Astrocyte (in vitro differentiated cells and primary cell): ENCODE measurements around the gene PKP3. TPM values are rescaled to one million over a fixed set of nuclear protein-coding genes. Genes with fewer than 3 reads are reported as not detected.

Experiments
- DNase-seq: peaks from one replicate; pipeline ENCODE4 v3.0.0-alpha.2; 2010; ENCODE audit warnings: low read depth
- FAIRE-seq: peaks from 2 replicates; lab custom pipeline; 2011; peaks lifted over from hg19 to GRCh38; lab: Jason Lieb, UNC
- H2AFZ ChIP-seq: 2 replicates; pipeline ENCODE4 v1.6.0; 2012; ENCODE audit warnings: low read depth, low read length, inconsistent platforms
- H3K27ac ChIP-seq: 2 replicates; pipeline ENCODE4 v1.5.1; 2011; ENCODE audit warnings: low read depth, low read length, inconsistent platforms
- H3K27me3 ChIP-seq: 2 replicates; pipeline ENCODE4 v1.6.0; 2011; ENCODE audit warnings: low read length, inconsistent platforms; ENCODE audit not compliant: insufficient read depth
- H3K36me3 ChIP-seq: 2 replicates; pipeline ENCODE4 v1.5.1; 2011; ENCODE audit warnings: low read length, inconsistent platforms; ENCODE audit not compliant: insufficient read depth
- H3K4me1 ChIP-seq: 2 replicates; pipeline ENCODE4 v1.5.1; 2011; ENCODE audit warnings: low read length, inconsistent platforms; ENCODE audit not compliant: insufficient read depth
- H3K4me2 ChIP-seq: 2 replicates; pipeline ENCODE4 v1.6.0; 2012; ENCODE audit warnings: low read length, inconsistent platforms
- H3K4me3 ChIP-seq: 2 replicates; pipeline ENCODE4 v1.5.1; 2011; ENCODE audit warnings: low read depth, mild to moderate bottlenecking, low read length, inconsistent platforms; ENCODE audit not compliant: insufficient read depth
- H3K79me2 ChIP-seq: 2 replicates; pipeline ENCODE4 v1.6.0; 2012; ENCODE audit warnings: mild to moderate bottlenecking, low read length, inconsistent platforms; ENCODE audit not compliant: insufficient read depth
- H3K9ac ChIP-seq: 2 replicates; pipeline ENCODE4 v1.6.0; 2012; ENCODE audit warnings: mild to moderate bottlenecking, low read length, inconsistent platforms
- H3K9me3 ChIP-seq: 2 replicates; pipeline ENCODE4 v1.5.1; 2012; ENCODE audit warnings: low read depth, mild to moderate bottlenecking, low read length, inconsistent platforms; ENCODE audit not compliant: insufficient read depth
- H4K20me1 ChIP-seq: 2 replicates; pipeline ENCODE4 v1.6.0; 2012; ENCODE audit warnings: low read length, inconsistent platforms; ENCODE audit not compliant: insufficient read depth
- H3K27ac Mint-ChIP-seq: one replicate; pipeline ENCODE4 v1.8.0; 2021; ENCODE audit warnings: mild to moderate bottlenecking, mixed read lengths; ENCODE audit not compliant: unreplicated experiment
- H3K27me3 Mint-ChIP-seq: one replicate; pipeline ENCODE4 v1.8.0; 2021; ENCODE audit warnings: low read depth, mixed read lengths; ENCODE audit not compliant: unreplicated experiment
- H3K36me3 Mint-ChIP-seq: one replicate; pipeline ENCODE4 v1.8.0; 2021; ENCODE audit warnings: low read depth, mixed read lengths; ENCODE audit not compliant: unreplicated experiment
- H3K4me1 Mint-ChIP-seq: one replicate; pipeline ENCODE4 v1.8.0; 2021; ENCODE audit warnings: low read depth, mixed read lengths; ENCODE audit not compliant: unreplicated experiment
- H3K4me3 Mint-ChIP-seq: one replicate; pipeline ENCODE4 v1.8.0; 2021; ENCODE audit warnings: mild to moderate bottlenecking, moderate library complexity, mixed read lengths; ENCODE audit not compliant: unreplicated experiment
- H3K9me3 Mint-ChIP-seq: one replicate; pipeline ENCODE4 v1.8.0; 2021; ENCODE audit warnings: mild to moderate bottlenecking, mixed read lengths; ENCODE audit not compliant: unreplicated experiment
- EZH2 ChIP-seq: IDR thresholded peaks from 2 replicates; pipeline ENCODE4 v1.6.1; 2012; ENCODE audit warnings: mild to moderate bottlenecking, low read length, inconsistent platforms; ENCODE audit not compliant: insufficient read depth
- total RNA-seq: library from RNA; stranded (reverse); gene quantifications from 2 replicates; pipeline ENCODE4 v1.2.1, GENCODE V29; 2021
- TF ChIP-seq, protein P1 (sequence below): IDR thresholded peaks from 2 replicates; pipeline ENCODE4 v1.5.1; 2011; ENCODE audit warnings: low read depth, mild to moderate bottlenecking, inconsistent platforms, low read length, moderate library complexity; ENCODE audit not compliant: insufficient read depth

Gene PKP3
- total RNA-seq, 1 donor from 2014 or later = 2.1 TPM

DNA sequence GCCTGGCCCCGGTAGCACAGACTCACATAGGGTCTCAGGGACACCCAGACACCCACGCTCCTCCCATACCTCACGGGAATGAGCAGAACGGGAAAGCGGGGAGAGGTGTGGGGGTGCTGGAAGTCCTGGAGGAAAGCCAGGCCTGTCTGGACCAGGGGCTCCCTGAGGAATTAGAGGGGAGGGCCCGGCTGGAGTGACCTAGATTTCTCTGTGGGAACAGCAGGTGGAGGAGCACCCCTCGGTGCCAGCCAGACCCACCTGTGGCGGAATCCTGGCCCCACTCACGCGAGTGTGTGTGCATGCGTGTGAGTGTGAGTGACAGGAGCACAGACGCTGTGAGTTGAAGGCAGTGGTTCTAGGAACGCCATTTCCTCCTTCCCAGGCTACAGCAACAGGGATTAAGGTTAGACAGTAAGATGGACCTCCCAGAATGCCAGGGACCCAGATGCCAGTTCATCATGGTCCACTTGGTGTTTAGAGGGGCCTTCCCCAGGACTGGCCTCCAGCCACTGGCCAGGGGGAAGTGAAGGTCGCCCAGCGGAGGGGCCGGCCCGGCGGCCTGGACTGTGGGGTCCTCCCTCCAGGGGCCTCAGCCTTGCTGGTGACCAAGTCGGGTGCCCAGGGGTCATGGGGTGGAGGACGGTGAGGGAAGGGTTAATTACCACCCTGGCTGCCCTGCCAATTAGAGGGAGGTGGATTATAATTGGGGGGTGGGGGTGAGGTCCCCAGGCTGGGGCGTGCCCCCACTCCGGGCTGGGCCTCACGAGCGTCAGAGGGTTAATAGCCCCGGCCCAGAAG, 1.0 kb downstream of the PKP3 start:
- no peak overlapping the region for H3K4me3 Mint-ChIP-seq
- H3K4me2 ChIP-seq = peak overlapping the region; percentile 59
- H3K9me3 ChIP-seq = no peaks in the 10 kb centered on the region
- DNase-seq = no peak
- no peaks in the 10 kb centered on the region for H4K20me1 ChIP-seq
- no peaks in the 10 kb centered on the region for H3K4me1 Mint-ChIP-seq
- H3K27ac Mint-ChIP-seq = no peak overlapping the region
- no peaks in the 10 kb centered on the region for H3K27me3 Mint-ChIP-seq
- no peaks in the 10 kb centered on the region for H3K36me3 ChIP-seq
- FAIRE-seq = no peak
- H3K36me3 Mint-ChIP-seq = no peaks in the 10 kb centered on the region
- H3K27ac ChIP-seq = no peak overlapping the region
- H3K4me1 ChIP-seq = peaks cover 34% of the 10 kb centered on the region
- peaks cover 5% of the 10 kb centered on the region for H3K9me3 Mint-ChIP-seq
- H3K4me3 ChIP-seq = no peak overlapping the region
- no peak overlapping the region for H2AFZ ChIP-seq
- H3K27me3 ChIP-seq = peaks cover 5% of the 10 kb centered on the region
- TF ChIP-seq, protein P1, sequence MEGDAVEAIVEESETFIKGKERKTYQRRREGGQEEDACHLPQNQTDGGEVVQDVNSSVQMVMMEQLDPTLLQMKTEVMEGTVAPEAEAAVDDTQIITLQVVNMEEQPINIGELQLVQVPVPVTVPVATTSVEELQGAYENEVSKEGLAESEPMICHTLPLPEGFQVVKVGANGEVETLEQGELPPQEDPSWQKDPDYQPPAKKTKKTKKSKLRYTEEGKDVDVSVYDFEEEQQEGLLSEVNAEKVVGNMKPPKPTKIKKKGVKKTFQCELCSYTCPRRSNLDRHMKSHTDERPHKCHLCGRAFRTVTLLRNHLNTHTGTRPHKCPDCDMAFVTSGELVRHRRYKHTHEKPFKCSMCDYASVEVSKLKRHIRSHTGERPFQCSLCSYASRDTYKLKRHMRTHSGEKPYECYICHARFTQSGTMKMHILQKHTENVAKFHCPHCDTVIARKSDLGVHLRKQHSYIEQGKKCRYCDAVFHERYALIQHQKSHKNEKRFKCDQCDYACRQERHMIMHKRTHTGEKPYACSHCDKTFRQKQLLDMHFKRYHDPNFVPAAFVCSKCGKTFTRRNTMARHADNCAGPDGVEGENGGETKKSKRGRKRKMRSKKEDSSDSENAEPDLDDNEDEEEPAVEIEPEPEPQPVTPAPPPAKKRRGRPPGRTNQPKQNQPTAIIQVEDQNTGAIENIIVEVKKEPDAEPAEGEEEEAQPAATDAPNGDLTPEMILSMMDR = no peak
- no peak for TF ChIP-seq EZH2
- H3K9ac ChIP-seq = no peak overlapping the region
- H3K79me2 ChIP-seq = no peaks in the 10 kb centered on the region

DNA sequence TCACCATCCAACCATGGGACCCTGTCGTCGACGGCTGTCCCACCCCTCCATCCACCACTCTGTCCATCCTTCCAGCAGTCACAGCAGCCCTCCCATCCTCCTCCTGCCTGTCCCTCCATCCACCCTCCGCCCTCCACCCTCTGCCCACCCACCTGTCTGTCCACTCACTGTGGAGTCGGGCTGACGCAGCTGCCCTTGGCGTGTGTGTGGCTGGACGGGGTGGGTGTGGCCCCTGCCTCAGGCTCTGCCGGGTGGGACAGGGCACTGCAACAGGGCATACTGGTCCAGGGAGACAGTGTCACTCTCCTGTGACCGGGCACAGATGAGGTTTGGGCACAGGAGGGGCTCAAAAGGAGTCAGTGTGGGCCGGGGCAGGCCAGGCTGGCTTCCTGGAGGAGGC, 1.9 kb downstream of the PKP3 start:
- DNase-seq (no peak), FAIRE-seq (no peak)
- Mint-ChIP-seq H3K27ac (no peak overlapping the region), H3K9me3 (peaks cover 5% of the 10 kb centered on the region), H3K36me3 (no peaks in the 10 kb centered on the region), H3K4me1 (no peaks in the 10 kb centered on the region), H3K4me3 (no peak overlapping the region), H3K27me3 (no peaks in the 10 kb centered on the region)
- Histone ChIP-seq H2AFZ (no peak overlapping the region), H3K4me1 (peaks cover 34% of the 10 kb centered on the region), H4K20me1 (no peaks in the 10 kb centered on the region), H3K9ac (no peak overlapping the region), H3K79me2 (no peaks in the 10 kb centered on the region), H3K4me2 (no peak overlapping the region), H3K27me3 (peaks cover 6% of the 10 kb centered on the region), H3K27ac (no peak overlapping the region), H3K4me3 (no peak overlapping the region), H3K36me3 (no peaks in the 10 kb centered on the region), H3K9me3 (no peaks in the 10 kb centered on the region)
- no peak for TF ChIP-seq EZH2
- TF ChIP-seq, protein P1 = no peak

DNA sequence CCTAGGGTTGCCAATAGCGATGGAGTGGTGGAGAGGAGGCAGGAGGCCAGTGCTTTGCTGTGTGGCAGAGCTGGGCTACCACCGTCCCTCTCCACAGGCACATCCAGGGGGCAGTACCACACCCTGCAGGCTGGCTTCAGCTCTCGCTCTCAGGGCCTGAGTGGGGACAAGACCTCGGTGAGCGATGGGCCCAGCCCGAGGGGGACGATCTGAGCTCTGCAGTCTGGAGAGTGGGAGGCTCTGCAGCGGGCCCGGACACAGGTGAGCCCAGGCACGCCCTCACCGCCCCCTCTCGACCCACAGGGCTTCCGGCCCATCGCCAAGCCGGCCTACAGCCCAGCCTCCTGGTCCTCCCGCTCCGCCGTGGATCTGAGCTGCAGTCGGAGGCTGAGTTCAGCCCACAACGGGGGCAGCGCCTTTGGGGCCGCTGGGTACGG, 2.5 kb downstream of the PKP3 start:
- H3K27ac Mint-ChIP-seq = no peak overlapping the region
- H3K9me3 Mint-ChIP-seq = peaks cover 5% of the 10 kb centered on the region
- H3K4me3 ChIP-seq = peak overlapping the region; percentile 52

More for the DNA sequence above, 2.5 kb downstream of the PKP3 start:
- Histone ChIP-seq H2AFZ (peak overlapping the region; percentile 92), H4K20me1 (no peaks in the 10 kb centered on the region), H3K9ac (peak overlapping the region; percentile 43), H3K4me2 (peak overlapping the region; percentile 84), H3K36me3 (no peaks in the 10 kb centered on the region), H3K79me2 (no peaks in the 10 kb centered on the region), H3K4me1 (peaks cover 34% of the 10 kb centered on the region), H3K27ac (no peak overlapping the region), H3K9me3 (no peaks in the 10 kb centered on the region), H3K27me3 (peaks cover 6% of the 10 kb centered on the region)
- no peaks in the 10 kb centered on the region for H3K4me1 Mint-ChIP-seq
- FAIRE-seq (no peak), DNase-seq (no peak)
- TF ChIP-seq EZH2 = no peak
- TF ChIP-seq, protein P1 = no peak
- H3K4me3 Mint-ChIP-seq = no peak overlapping the region
- H3K36me3 Mint-ChIP-seq = no peaks in the 10 kb centered on the region
- no peaks in the 10 kb centered on the region for H3K27me3 Mint-ChIP-seq
